Stimulated activated CD8-positive, alpha-beta memory T cell treated with anti-CD3 and anti-CD28 coated beads, Interleukin-15, amount 100 ng/mL, for 4 hours (primary cell): ENCODE results near the gene BNC2.

ENCODE experiments used
- DNase-seq, 2 donors: peaks; one replicate each; pipeline ENCODE4 v3.0.0-alpha.2; 2020; ENCODE audit warnings: low read depth in 2 of 2

BNC2 gene

GRCh38 chr9:16718296-16718695 lies 152.2 kb downstream of the BNC2 start:
- no peak for DNase-seq

GRCh38 chr9:16716601-16717000 lies 153.9 kb downstream of the BNC2 start:
- DNase-seq, result no peak

- DNase-seq, result no peak
These were observed 155.1 kb downstream of the BNC2 start for GRCh38 chr9:16715404-16715803.

- DNase-seq, result no peak
These were observed 157.7 kb downstream of the BNC2 start for GRCh38 chr9:16712787-16713186.

GRCh38 chr9:16710888-16711287 lies 159.6 kb downstream of the BNC2 start:
- no peak for DNase-seq

- DNase-seq, result no peak
These were observed 160.5 kb downstream of the BNC2 start for GRCh38 chr9:16709924-16710323.

- DNase-seq, result no peak
These were observed 161.6 kb downstream of the BNC2 start for GRCh38 chr9:16708656-16709435.

- DNase-seq, result no peak
These were observed 165.3 kb downstream of the BNC2 start for GRCh38 chr9:16705111-16705604.

GRCh38 chr9:16704116-16705110 lies 166.1 kb downstream of the BNC2 start:
- DNase-seq, result no peak

GRCh38 chr9:16701347-16701746 lies 169.1 kb downstream of the BNC2 start:
- DNase-seq, result no peak

GRCh38 chr9:16693616-16694015 lies 176.9 kb downstream of the BNC2 start:
- DNase-seq, result no peak

- no peak for DNase-seq
These were observed 179.8 kb downstream of the BNC2 start for GRCh38 chr9:16690628-16691027.

GRCh38 chr9:16690205-16690604 lies 180.3 kb downstream of the BNC2 start:
- no peak for DNase-seq

GRCh38 chr9:16689351-16689938 lies 181.0 kb downstream of the BNC2 start:
- DNase-seq, result no peak

GRCh38 chr9:16688814-16689213 lies 181.7 kb downstream of the BNC2 start:
- DNase-seq, result no peak

GRCh38 chr9:16687678-16688369 lies 182.6 kb downstream of the BNC2 start:
- no peak for DNase-seq

GRCh38 chr9:16683326-16683725 lies 187.1 kb downstream of the BNC2 start:
- no peak for DNase-seq

GRCh38 chr9:16682273-16682672 lies 188.2 kb downstream of the BNC2 start:
- DNase-seq, result no peak

GRCh38 chr9:16681652-16681987 lies 188.8 kb downstream of the BNC2 start:
- DNase-seq, result no peak

- DNase-seq, result no peak
These were observed 189.4 kb downstream of the BNC2 start for GRCh38 chr9:16680975-16681651.

GRCh38 chr9:16680541-16680940 lies 189.9 kb downstream of the BNC2 start:
- DNase-seq, result no peak
